Large intestine (tissue), 3 donors: ENCODE data around the gene TMEM100. TPM values are rescaled to one million over a fixed set of nuclear protein-coding genes. Genes with fewer than 3 reads are reported as not detected.
A peak's percentile ranks its signal among the peaks of the same experiment; 100 is the strongest.

Source experiments
- DNase-seq, 2 donors: peaks; one replicate each; pipeline versions ENCODE4 v3.0.0 to v3.0.0-alpha.2; 2013
- H3K27ac ChIP-seq: one replicate; pipeline ENCODE4 v1.5.1; 2013; ENCODE audit warnings: low read length
- H3K27me3 ChIP-seq: 2 replicates; pipeline ENCODE4 v1.6.1; 2013; ENCODE audit warnings: low read length; ENCODE audit not compliant: control insufficient read depth, insufficient read depth
- H3K36me3 ChIP-seq: 2 replicates; pipeline ENCODE4 v1.6.1; 2013; ENCODE audit warnings: low read length; ENCODE audit not compliant: control insufficient read depth, insufficient read depth
- H3K4me1 ChIP-seq: one replicate; pipeline ENCODE4 v1.6.1; 2013; ENCODE audit warnings: low read length; ENCODE audit not compliant: control insufficient read depth, insufficient read depth
- H3K4me3 ChIP-seq: one replicate; pipeline ENCODE4 v1.5.1; 2013; ENCODE audit warnings: low read length
- H3K9me3 ChIP-seq: one replicate; pipeline ENCODE4 v1.6.1; 2013; ENCODE audit warnings: mild to moderate bottlenecking, low read depth, low read length, moderate library complexity; ENCODE audit not compliant: control insufficient read depth
- WGBS: methylation state at CpG from one replicate; pipeline ENCODE4 v1.1.5; 2013; ENCODE audit warnings: low lambda C conversion rate; ENCODE audit not compliant: insufficient coverage; 5-methylcytosine and 5-hydroxymethylcytosine counted together
- polyA plus RNA-seq: library from polyadenylated mRNA; unstranded; fragments of 120-200 nt; gene quantifications from one replicate; pipeline ENCODE4 v1.2.1, GENCODE V29; 2013

Gene TMEM100
- polyA plus RNA-seq, 1 donor, result 12.6 TPM

DNA sequence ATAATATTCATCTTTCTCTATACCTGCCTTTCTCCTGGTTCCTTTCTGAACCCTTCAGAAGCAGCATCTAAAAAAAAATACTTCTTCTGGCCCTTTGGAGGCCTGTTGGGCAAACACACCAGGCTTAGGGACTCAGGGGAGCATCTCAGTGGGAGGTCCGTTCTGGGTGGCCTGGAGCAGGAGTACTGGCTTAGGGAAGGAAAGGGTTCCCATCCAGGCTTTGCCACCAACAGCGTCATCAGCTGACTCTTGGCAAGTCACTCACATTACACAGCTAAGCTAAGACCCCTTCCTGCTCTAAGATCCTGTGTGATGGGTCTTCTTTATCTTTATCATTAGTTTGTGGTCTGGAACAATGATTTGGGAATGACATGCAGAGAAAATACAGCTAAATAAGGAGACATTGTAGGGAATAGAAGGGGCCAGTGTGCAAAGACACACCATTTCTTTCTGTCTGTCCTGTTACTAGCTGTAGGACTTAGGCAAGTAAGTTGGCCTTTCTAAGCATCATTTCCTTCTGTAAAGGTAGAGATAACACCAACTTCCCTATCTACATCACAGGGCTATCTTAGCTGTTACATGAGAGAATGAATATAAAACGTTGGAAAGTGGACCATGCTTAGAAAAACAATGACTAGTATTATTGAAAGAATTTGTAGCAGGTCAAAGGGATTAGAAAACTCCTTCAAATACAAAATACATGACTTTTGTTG, 38.1 kb upstream of the TMEM100 start:
- Histone ChIP-seq H3K4me1 (no peaks in the 10 kb centered on the region), H3K36me3 (no peaks in the 10 kb centered on the region), H3K27ac (no peak overlapping the region), H3K9me3 (no peaks in the 10 kb centered on the region), H3K4me3 (no peak overlapping the region), H3K27me3 (no peaks in the 10 kb centered on the region)
- WGBS, result 0% methylated on average over 1 of the region's 3 CpGs
- no peak for DNase-seq

DNA sequence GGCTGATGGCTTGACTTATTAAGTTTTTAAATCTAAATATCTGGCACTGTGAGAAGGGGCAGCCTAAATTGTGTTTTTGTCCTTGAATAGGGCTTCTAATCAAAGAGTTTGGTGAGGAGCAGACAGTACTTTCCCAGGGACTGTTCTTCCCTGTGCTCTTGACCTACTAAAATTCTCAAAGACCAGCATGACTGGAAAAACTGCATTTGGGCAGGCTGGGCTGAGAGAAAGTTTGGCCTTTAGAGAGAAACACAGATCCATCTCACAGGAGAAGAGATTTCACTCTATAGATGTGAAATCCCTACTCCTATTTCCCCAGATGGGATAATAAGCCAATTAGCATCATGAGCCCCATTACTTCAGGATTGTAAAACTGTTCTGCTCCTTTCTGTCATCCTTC, 35.5 kb upstream of the TMEM100 start:
- Histone ChIP-seq H3K36me3 (peaks cover 12% of the 10 kb centered on the region), H3K4me1 (no peaks in the 10 kb centered on the region)

DNA sequence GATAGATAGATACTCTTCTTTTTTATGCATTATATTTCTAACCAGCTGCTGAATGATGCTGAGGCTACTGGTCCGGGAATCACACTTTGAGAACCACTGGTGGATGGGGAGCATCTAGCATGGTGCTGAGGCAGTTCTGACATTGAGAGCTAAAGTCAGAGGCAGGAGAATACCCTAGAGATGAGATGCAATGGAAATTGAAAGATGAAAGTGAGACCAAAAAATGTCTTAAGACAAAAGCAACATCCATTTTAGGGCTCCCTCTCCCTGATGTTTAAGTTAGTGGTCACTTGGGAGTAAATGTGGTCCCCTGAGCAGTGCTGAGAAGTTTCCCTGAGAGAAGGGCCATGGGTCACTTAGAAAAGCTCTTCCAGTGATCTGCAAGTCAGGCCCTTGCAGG, 35.0 kb upstream of the TMEM100 start:
- peaks cover 12% of the 10 kb centered on the region for H3K36me3 ChIP-seq
- DNase-seq, result no peak
- H3K27ac ChIP-seq, result no peak overlapping the region
- H3K4me3 ChIP-seq, result no peak overlapping the region
- no peaks in the 10 kb centered on the region for H3K9me3 ChIP-seq
- WGBS, result no CpG with 5 or more reads among the region's 1 CpG
- no peaks in the 10 kb centered on the region for H3K4me1 ChIP-seq
- no peaks in the 10 kb centered on the region for H3K27me3 ChIP-seq

More for the DNA sequence above, 35.5 kb upstream of the TMEM100 start:
- Histone ChIP-seq H3K9me3 (no peaks in the 10 kb centered on the region), H3K27me3 (no peaks in the 10 kb centered on the region), H3K4me3 (no peak overlapping the region), H3K27ac (no peak overlapping the region)
- DNase-seq, result no peak

DNA sequence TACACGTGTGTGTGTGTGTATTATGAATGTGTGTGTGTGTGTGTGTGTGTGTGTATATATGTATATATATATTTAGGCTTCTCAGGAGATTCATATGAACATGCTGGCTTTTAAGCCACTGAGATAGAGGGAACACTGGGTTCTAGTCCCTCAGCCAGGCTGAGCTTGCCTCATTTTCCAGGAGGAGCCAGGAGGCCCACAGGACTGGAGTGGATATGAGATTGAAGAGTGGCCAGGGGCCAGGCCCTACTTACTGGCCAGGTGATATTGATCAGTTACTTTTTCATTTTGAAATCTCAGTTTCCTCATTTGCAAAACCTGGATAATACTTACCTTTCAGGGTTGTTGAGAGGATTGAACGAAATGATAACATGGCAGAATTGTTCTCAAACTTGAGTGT, 34.0 kb upstream of the TMEM100 start:
- no peak overlapping the region for H3K27ac ChIP-seq
- H3K4me1 ChIP-seq, result peaks cover 2% of the 10 kb centered on the region
- H3K36me3 ChIP-seq, result peaks cover 12% of the 10 kb centered on the region
- no peaks in the 10 kb centered on the region for H3K27me3 ChIP-seq
- no peaks in the 10 kb centered on the region for H3K9me3 ChIP-seq
- WGBS, result no CpG with 5 or more reads among the region's 2 CpGs
- no peak for DNase-seq
- H3K4me3 ChIP-seq, result no peak overlapping the region

DNA sequence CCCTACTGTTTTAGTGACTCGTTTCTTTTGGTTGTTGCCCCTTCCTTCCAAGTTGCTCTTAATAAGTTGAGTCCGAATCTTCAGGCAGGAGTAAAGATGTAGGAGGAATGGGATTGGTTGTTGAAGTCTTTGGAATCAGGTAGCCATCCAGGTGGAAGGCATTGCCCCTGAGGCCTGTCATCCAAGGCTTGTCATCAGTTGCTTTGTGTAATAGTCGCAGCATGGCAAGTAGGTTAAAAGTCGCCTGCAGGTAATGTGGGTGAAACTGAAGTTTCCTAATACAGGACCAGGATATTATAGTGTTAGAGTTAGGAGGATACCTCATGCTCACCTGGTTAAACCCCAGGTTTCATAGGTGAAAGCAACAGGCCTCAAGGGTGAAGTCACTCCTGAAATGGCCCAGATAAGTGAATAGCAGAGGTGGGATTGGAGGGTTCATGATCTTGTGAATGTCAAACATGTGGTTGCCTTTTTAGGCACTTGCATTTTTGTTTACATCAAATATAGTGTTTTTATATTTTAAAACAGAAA, 29.1 kb upstream of the TMEM100 start:
- no peaks in the 10 kb centered on the region for H3K9me3 ChIP-seq
- H3K27ac ChIP-seq, result peak overlapping the region; percentile 78
- no CpG with 5 or more reads among the region's 4 CpGs for WGBS
- H3K36me3 ChIP-seq, result peaks cover 12% of the 10 kb centered on the region
- H3K4me3 ChIP-seq, result peak overlapping the region; percentile 84
- no peaks in the 10 kb centered on the region for H3K27me3 ChIP-seq
- H3K4me1 ChIP-seq, result peaks cover 5% of the 10 kb centered on the region
- DNase-seq, result peak in 1 of 2 donors; percentile 25

DNA sequence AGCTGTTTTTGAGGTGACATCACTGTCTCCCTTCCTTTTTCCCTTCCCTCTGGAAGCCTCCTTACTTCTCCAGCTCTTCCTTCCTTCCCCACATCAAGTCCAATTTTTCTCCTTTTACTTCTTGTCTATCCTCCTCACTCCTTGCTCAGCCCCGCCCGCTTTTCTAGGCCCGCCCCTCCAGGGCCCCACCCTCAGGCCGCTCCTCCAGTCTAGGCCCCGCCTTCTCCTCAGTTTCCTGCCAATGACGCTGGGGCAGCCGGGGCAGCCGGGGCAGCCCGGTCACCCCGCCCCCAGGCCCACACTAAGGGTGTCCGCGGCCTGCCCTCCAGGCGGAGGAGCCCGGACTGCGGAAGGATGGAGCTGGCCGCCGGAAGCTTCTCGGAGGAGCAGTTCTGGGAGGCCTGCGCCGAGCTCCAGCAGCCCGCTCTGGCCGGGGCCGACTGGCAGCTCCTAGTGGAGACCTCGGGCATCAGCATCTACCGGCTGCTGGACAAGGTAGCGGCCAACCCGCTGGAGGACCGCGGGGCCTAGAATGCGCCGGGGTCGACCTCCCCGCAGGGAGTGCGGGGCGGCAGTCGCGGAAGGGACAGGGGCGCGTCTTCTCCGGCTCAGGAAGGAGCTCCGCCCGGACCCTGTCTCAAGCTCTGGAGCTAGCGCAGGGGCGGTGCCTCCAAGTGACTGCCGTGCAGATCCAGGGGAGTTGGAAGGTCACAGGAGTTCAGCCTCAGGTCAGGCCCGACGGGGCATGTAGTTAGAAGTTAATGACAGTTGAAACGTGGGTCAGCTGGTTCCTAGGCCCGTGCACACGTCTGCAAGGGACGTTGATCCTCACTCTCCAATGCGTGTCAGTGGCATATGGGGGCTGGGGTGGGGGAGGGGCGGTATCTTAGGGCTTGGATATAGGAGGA, 28.3 kb upstream of the TMEM100 start, which contains the start of gene PCTP:
Gene PCTP, plus strand, starts transcription at position 302 of the 908 bp plus-strand sequence. Its CDS starts 53 bp downstream, at position 355.
- Histone ChIP-seq H3K27me3 (no peaks in the 10 kb centered on the region), H3K27ac (peak within 1 kb of the TSS; percentile 78), H3K4me3 (peak within 1 kb of the TSS; percentile 84), H3K36me3 (peaks cover 12% of the 10 kb centered on the region), H3K4me1 (peaks cover 5% of the 10 kb centered on the region), H3K9me3 (no peaks in the 10 kb centered on the region)
- peak; percentile 85 to 93 for DNase-seq
- no CpG with 5 or more reads among the region's 53 CpGs for WGBS

DNA sequence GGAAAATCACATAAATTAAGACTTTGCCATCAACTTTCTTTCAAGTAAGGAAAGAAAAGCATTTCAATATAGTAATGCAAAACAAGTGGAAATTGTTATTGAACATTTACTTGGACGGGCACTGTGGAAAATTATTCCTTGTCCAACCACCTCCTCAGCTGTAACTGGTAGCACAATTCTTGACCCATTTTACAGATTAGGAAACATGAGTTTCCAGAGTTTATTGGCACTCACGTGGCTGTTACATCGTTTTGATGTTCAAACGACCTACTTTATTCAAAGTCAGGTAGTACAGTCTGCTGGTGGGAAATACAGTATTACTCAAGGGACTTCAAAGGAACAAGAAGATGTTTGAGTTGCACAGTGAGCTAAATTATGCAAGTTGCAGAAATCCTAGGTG, 27.3 kb upstream of the TMEM100 start:
- Histone ChIP-seq H3K4me1 (peaks cover 5% of the 10 kb centered on the region), H3K9me3 (no peaks in the 10 kb centered on the region), H3K4me3 (no peak overlapping the region), H3K36me3 (peaks cover 12% of the 10 kb centered on the region), H3K27ac (no peak overlapping the region), H3K27me3 (no peaks in the 10 kb centered on the region)
- WGBS, result 80% methylated on average over 1 of the region's 4 CpGs
- DNase-seq, result no peak

DNA sequence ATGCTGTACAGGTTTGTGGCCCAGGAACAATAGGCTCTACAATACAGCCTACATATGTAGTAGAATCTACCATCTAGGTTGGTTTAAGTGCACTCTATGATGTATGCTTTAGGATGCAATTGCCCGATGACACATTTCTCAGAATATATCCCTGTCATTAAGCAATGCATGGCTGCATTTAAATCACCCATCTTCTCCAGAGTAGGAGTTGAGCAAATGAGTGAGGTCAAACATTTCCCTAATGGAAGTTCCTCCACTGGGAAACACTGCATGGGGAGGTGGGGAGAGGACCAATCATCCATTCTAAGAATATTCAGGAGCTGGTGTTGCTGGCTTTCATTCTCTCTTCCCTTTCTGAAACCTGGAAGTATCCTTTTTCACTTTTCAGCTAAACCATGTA, 26.2 kb upstream of the TMEM100 start:
- H3K4me3 ChIP-seq, result no peak overlapping the region
- peaks cover 5% of the 10 kb centered on the region for H3K4me1 ChIP-seq
- no CpG with 5 or more reads among the region's 1 CpG for WGBS
- peaks cover 4% of the 10 kb centered on the region for H3K36me3 ChIP-seq
- no peaks in the 10 kb centered on the region for H3K9me3 ChIP-seq
- H3K27me3 ChIP-seq, result no peaks in the 10 kb centered on the region
- H3K27ac ChIP-seq, result no peak overlapping the region
- DNase-seq, result no peak

DNA sequence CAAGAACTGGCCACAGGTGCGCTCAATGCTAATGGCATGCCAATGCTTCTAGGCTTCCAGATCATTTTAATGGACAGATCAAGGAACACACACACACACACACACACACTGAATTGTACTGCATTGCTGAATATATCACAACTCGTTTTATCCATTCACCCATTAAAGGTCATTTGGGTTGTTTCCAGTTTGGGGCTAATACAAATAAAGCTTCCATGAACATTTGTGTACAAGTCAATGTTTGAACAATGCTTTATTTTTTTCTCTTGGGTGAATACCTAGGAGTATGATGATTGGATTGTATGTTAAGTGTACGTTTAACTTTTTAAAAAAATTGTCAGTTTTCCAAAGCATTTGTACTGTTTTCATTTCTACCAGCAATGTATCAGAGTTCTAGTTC, 24.5 kb upstream of the TMEM100 start:
- Histone ChIP-seq H3K27ac (no peak overlapping the region), H3K4me3 (no peak overlapping the region), H3K27me3 (no peaks in the 10 kb centered on the region), H3K36me3 (no peaks in the 10 kb centered on the region), H3K9me3 (no peaks in the 10 kb centered on the region), H3K4me1 (peaks cover 5% of the 10 kb centered on the region)
- WGBS, result no CpG with 5 or more reads among the region's 3 CpGs
- no peak for DNase-seq

DNA sequence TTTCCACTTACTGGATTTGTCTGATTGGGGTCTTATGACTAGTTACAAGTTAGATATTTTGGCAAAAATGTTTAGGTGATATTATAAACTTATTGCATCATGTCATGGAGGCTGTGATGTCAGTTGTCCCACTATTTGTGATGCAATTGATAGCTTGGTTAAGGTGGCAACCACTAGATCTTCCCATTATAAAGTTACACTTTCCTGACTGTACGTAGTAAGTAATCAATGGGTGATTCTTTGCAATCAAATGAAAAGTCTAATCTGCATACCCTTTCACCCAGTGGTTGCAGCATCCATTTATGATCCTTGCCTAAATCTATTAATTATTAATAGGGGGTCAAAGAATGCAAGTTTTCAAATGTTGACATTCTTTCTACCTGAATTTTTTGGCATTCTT, 23.8 kb upstream of the TMEM100 start:
- no peak overlapping the region for H3K27ac ChIP-seq
- no CpG with 5 or more reads among the region's 1 CpG for WGBS
- H3K27me3 ChIP-seq, result no peaks in the 10 kb centered on the region
- no peaks in the 10 kb centered on the region for H3K36me3 ChIP-seq
- no peaks in the 10 kb centered on the region for H3K9me3 ChIP-seq
- peaks cover under 1% of the 10 kb centered on the region for H3K4me1 ChIP-seq
- no peak for DNase-seq
- H3K4me3 ChIP-seq, result no peak overlapping the region
